NK-92 treated with Interleukin-12 subunit alpha and Interleukin-12 subunit beta, amount 100 ng/mL, for 24 hours (cell line): Measurements from ENCODE around the gene MMP24.

Experiments used
- DNase-seq: peaks from one replicate; lab custom pipeline; 2025; lab: John Stamatoyannopoulos, UW

MMP24 gene

GRCh38 chr20:35293303-35294292, 67.1 kb downstream of the MMP24 start:
- DNase-seq = no peak

GRCh38 chr20:35294293-35294685, 67.8 kb downstream of the MMP24 start:
- no peak for DNase-seq

- peak; percentile 55 for DNase-seq
These were observed 68.6 kb downstream of the MMP24 start for GRCh38 chr20:35295058-35295457.

- no peak for DNase-seq
These were observed 69.2 kb downstream of the MMP24 start for GRCh38 chr20:35295674-35296073.

- DNase-seq = no peak
These were observed 69.6 kb downstream of the MMP24 start for GRCh38 chr20:35296101-35296554.

GRCh38 chr20:35297155-35297554, 70.7 kb downstream of the MMP24 start:
- no peak for DNase-seq

- DNase-seq = no peak
These were observed 71.2 kb downstream of the MMP24 start for GRCh38 chr20:35297740-35298139.

GRCh38 chr20:35298264-35298663, 71.8 kb downstream of the MMP24 start:
- no peak for DNase-seq

- DNase-seq = no peak
These were observed 73.3 kb downstream of the MMP24 start for GRCh38 chr20:35299780-35300179.

- no peak for DNase-seq
These were observed 74.2 kb downstream of the MMP24 start for GRCh38 chr20:35300469-35301262.

GRCh38 chr20:35301426-35301825, 74.9 kb downstream of the MMP24 start:
- DNase-seq = no peak

GRCh38 chr20:35302421-35303335, 76.2 kb downstream of the MMP24 start:
- DNase-seq = no peak

GRCh38 chr20:35303382-35303734, 76.9 kb downstream of the MMP24 start:
- no peak for DNase-seq

GRCh38 chr20:35303735-35304491, 77.4 kb downstream of the MMP24 start:
- DNase-seq = peak; percentile 70

GRCh38 chr20:35304956-35305355, 78.5 kb downstream of the MMP24 start:
- DNase-seq = no peak

GRCh38 chr20:35305682-35306556, 79.4 kb downstream of the MMP24 start:
- peak; percentile 89 for DNase-seq

GRCh38 chr20:35306931-35307517, 80.5 kb downstream of the MMP24 start:
- DNase-seq = peak; percentile 29

GRCh38 chr20:35307666-35308653, 81.5 kb downstream of the MMP24 start:
- no peak for DNase-seq
